ENCODE data around the gene FAM3D.

FAM3D gene

GRCh38 chr3:58690490-58690889 is 23.9 kb upstream of the FAM3D start (continued):
- TF ChIP-seq, protein P1, sequence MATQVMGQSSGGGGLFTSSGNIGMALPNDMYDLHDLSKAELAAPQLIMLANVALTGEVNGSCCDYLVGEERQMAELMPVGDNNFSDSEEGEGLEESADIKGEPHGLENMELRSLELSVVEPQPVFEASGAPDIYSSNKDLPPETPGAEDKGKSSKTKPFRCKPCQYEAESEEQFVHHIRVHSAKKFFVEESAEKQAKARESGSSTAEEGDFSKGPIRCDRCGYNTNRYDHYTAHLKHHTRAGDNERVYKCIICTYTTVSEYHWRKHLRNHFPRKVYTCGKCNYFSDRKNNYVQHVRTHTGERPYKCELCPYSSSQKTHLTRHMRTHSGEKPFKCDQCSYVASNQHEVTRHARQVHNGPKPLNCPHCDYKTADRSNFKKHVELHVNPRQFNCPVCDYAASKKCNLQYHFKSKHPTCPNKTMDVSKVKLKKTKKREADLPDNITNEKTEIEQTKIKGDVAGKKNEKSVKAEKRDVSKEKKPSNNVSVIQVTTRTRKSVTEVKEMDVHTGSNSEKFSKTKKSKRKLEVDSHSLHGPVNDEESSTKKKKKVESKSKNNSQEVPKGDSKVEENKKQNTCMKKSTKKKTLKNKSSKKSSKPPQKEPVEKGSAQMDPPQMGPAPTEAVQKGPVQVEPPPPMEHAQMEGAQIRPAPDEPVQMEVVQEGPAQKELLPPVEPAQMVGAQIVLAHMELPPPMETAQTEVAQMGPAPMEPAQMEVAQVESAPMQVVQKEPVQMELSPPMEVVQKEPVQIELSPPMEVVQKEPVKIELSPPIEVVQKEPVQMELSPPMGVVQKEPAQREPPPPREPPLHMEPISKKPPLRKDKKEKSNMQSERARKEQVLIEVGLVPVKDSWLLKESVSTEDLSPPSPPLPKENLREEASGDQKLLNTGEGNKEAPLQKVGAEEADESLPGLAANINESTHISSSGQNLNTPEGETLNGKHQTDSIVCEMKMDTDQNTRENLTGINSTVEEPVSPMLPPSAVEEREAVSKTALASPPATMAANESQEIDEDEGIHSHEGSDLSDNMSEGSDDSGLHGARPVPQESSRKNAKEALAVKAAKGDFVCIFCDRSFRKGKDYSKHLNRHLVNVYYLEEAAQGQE (tag by site-specific recombination; IDR thresholded peaks at IDR 0.05), result no peak
- TF ChIP-seq FEZF1 (tag by site-specific recombination; IDR thresholded peaks at IDR 0.05), result no peak
- TF ChIP-seq TCF7L2 (IDR thresholded peaks at IDR 0.05; ENCODE audit: borderline replicate concordance, low read depth, low read length), result no peak
- TF ChIP-seq ZNF701 (tag by site-specific recombination; IDR thresholded peaks at IDR 0.05), result no peak
- TF ChIP-seq ZNF792 (tag by site-specific recombination; IDR thresholded peaks at IDR 0.05), result no peak
- no peak for TF ChIP-seq ZNF280C (tag by site-specific recombination; IDR thresholded peaks at IDR 0.05)

DNA sequence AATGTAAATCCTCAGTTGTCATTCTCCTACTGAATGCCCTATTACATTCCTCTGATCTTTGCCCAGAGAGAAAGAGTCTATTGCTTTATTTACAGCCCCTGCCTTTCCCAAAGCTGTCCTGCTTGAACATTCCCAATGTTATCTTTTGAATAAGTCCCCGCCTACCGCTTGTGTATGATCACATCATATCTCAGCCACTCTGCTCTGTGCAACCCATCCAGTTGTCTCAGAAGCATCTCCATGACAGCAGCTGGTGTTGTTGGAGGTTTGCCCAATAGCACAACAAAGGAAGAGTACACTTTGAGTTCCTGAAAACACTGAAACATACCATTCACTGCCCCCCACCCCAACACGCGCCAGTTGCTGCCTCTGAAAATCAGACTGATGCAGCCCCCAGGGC is 22.0 kb upstream of the FAM3D start:
- CTCF ChIA-PET, result no interaction called here
- Histone ChIP-seq H3K9me3 (ENCODE audit: control insufficient read depth, insufficient read depth, low read depth, low read length) (no peaks in the 10 kb centered on the region), H3K4me3 (ENCODE audit: low read depth, low read length) (no peak overlapping the region), H3K27ac (ENCODE audit: extremely low read depth, low read depth, low read length) (no peak overlapping the region), H3K36me3 (ENCODE audit: control insufficient read depth in 2 of 2, insufficient read depth in 1 of 2, low read length in 2 of 2) (no peaks in the 10 kb centered on the region), H3K4me1 (ENCODE audit: control insufficient read depth, insufficient read depth, low read length) (no peaks in the 10 kb centered on the region)
- POLR2A ChIA-PET, result no interaction called here
- TF ChIP-seq ZBTB44 (tag by site-specific recombination; IDR thresholded peaks at IDR 0.05) (no peak), EGR2 (tag by site-specific recombination; IDR thresholded peaks at IDR 0.05; ENCODE audit: low read depth) (no peak), YY1 (tag by site-specific recombination; IDR thresholded peaks at IDR 0.05) (no peak), ZNF501 (tag by site-specific recombination; IDR thresholded peaks at IDR 0.05) (no peak), ZNF660 (tag by site-specific recombination; IDR thresholded peaks at IDR 0.05) (no peak), ZNF24 (tag by site-specific recombination; IDR thresholded peaks at IDR 0.05) (no peak), ZNF48 (tag by site-specific recombination; IDR thresholded peaks at IDR 0.05) (no peak), KLF8 (tag by site-specific recombination; IDR thresholded peaks at IDR 0.05) (no peak), ZNF341 (tag by site-specific recombination; IDR thresholded peaks at IDR 0.05; ENCODE audit: low read depth) (no peak), ZNF433 (tag by site-specific recombination; IDR thresholded peaks at IDR 0.05; ENCODE audit: low read depth) (no peak), ZNF19 (tag by site-specific recombination; IDR thresholded peaks at IDR 0.05; ENCODE audit: low read depth) (no peak), ZBTB8A (tag by site-specific recombination; IDR thresholded peaks at IDR 0.05) (no peak)

DNA sequence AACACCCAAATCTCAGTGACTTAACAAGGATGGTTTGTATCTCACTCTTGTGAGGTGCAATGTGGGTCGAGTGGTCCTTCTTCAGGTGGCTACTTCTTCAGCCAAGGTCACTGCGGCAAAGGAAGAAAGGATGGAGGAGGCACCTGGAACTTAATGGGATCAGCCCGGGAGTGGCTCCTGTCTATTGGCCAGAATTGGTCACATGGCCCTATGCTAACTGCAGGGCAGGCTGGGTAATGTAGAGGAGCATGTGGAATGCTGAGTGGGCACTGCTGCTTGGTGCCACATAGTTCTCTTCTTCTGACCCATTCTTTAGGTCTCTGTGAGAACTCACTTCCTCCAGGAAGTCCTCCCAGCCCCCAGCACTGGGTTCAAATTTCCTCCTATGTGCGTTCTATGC is 20.3 kb upstream of the FAM3D start:
- ChIA-PET CTCF (no interaction called here), POLR2A (no interaction called here)
- Histone ChIP-seq H3K4me3 (ENCODE audit: low read depth, low read length) (no peak overlapping the region), H3K27ac (ENCODE audit: extremely low read depth, low read depth, low read length) (no peak overlapping the region), H3K36me3 (ENCODE audit: control insufficient read depth in 2 of 2, insufficient read depth in 1 of 2, low read length in 2 of 2) (no peaks in the 10 kb centered on the region), H3K9me3 (ENCODE audit: control insufficient read depth, insufficient read depth, low read depth, low read length) (no peaks in the 10 kb centered on the region), H3K4me1 (ENCODE audit: control insufficient read depth, insufficient read depth, low read length) (no peaks in the 10 kb centered on the region)
- no peak for TF ChIP-seq KLF16 (tag by site-specific recombination; IDR thresholded peaks at IDR 0.05)
- no peak for TF ChIP-seq YY1 (tag by site-specific recombination; IDR thresholded peaks at IDR 0.05)
- no peak for TF ChIP-seq ZBTB1 (tag by site-specific recombination; IDR thresholded peaks at IDR 0.05)
- TF ChIP-seq ZNF701 (tag by site-specific recombination; IDR thresholded peaks at IDR 0.05), result no peak
- TF ChIP-seq SCRT2 (tag by site-specific recombination; IDR thresholded peaks at IDR 0.05), result no peak
- no peak for TF ChIP-seq BCL11A (tag by site-specific recombination; IDR thresholded peaks at IDR 0.05; ENCODE audit: low read depth)
- TF ChIP-seq EGR2 (tag by site-specific recombination; IDR thresholded peaks at IDR 0.05; ENCODE audit: low read depth), result no peak
- no peak for TF ChIP-seq SCRT1 (tag by site-specific recombination; IDR thresholded peaks at IDR 0.05; ENCODE audit: borderline replicate concordance)
- TF ChIP-seq ZNF645 (tag by site-specific recombination; IDR thresholded peaks at IDR 0.05), result no peak
- TF ChIP-seq ZNF221 (tag by site-specific recombination; IDR thresholded peaks at IDR 0.05; ENCODE audit: borderline replicate concordance), result no peak
- TF ChIP-seq TCF7L2 (IDR thresholded peaks at IDR 0.05; ENCODE audit: borderline replicate concordance, low read depth, low read length), result no peak
